Inferior parietal cortex (tissue), 1 donor: ENCODE data around the gene MLPH.

Source experiments
- DNase-seq: peaks from one replicate; pipeline ENCODE4 v3.0.0-alpha.2; 2016; ENCODE audit errors: extremely low spot score

The MLPH gene

GRCh38 chr2:237603049-237603717 is 116.1 kb downstream of the MLPH start:
- no peak for DNase-seq

GRCh38 chr2:237603718-237604362 is 116.8 kb downstream of the MLPH start:
- no peak for DNase-seq

GRCh38 chr2:237604391-237604790 is 117.3 kb downstream of the MLPH start:
- DNase-seq, result no peak
